ENCODE data around the gene IRF2BPL.

IRF2BPL gene

GRCh38 chr14:77043177-77043983 is 14.9 kb upstream of the IRF2BPL start:
- peak overlapping the region; percentile 45 to 68 (median 61) for H3K9ac ChIP-seq (ENCODE audit: low read length in 5 of 5)
- peaks cover 35 to 89% (median 83%) of the 10 kb centered on the region in 5 donors for H3K4me1 ChIP-seq (ENCODE audit: control insufficient read depth in 5 of 5, insufficient read depth in 5 of 5, low read length in 5 of 5)
- peak overlapping the region; percentile 95 for H3K27ac ChIP-seq (ENCODE audit: low read depth, low read length)
- peak overlapping the region in 4 of 5 donors; percentile 21 to 45 (median 36) for H3K4me3 ChIP-seq (ENCODE audit: low read depth in 1 of 5, low read length in 5 of 5)
- no peaks in the 10 kb centered on the region for H3K36me3 ChIP-seq (ENCODE audit: control insufficient read depth in 5 of 5, insufficient read depth in 5 of 5, low read length in 5 of 5)
- H3K27me3 ChIP-seq (ENCODE audit: control insufficient read depth in 5 of 5, insufficient read depth in 4 of 5, low read length in 5 of 5), result no peaks in the 10 kb centered on the region
- no peaks in the 10 kb centered on the region for H3K9me3 ChIP-seq (ENCODE audit: control insufficient read depth in 5 of 5, low read length in 5 of 5)

- Histone ChIP-seq H3K9me3 (ENCODE audit: control insufficient read depth in 5 of 5, low read length in 5 of 5) (no peaks in the 10 kb centered on the region), H3K4me1 (ENCODE audit: control insufficient read depth in 5 of 5, insufficient read depth in 5 of 5, low read length in 5 of 5) (peaks cover 40 to 99% (median 96%) of the 10 kb centered on the region in 5 donors), H3K36me3 (ENCODE audit: control insufficient read depth in 5 of 5, insufficient read depth in 5 of 5, low read length in 5 of 5) (no peaks in the 10 kb centered on the region), H3K9ac (ENCODE audit: low read length in 5 of 5) (peak overlapping the region; percentile 26 to 66 (median 38)), H3K4me3 (ENCODE audit: low read depth in 1 of 5, low read length in 5 of 5) (peak overlapping the region in 1 of 5 donors; percentile 9), H3K27ac (ENCODE audit: low read depth, low read length) (peak overlapping the region; percentile 95), H3K27me3 (ENCODE audit: control insufficient read depth in 5 of 5, insufficient read depth in 4 of 5, low read length in 5 of 5) (no peaks in the 10 kb centered on the region)
These were observed 13.5 kb upstream of the IRF2BPL start for GRCh38 chr14:77041881-77042545.

- no peaks in the 10 kb centered on the region for H3K9me3 ChIP-seq (ENCODE audit: control insufficient read depth in 5 of 5, low read length in 5 of 5)
- peak overlapping the region; percentile 95 for H3K27ac ChIP-seq (ENCODE audit: low read depth, low read length)
- H3K9ac ChIP-seq (ENCODE audit: low read length in 5 of 5), result peak overlapping the region in 4 of 5 donors; percentile 20 to 66 (median 37)
- no peaks in the 10 kb centered on the region for H3K36me3 ChIP-seq (ENCODE audit: control insufficient read depth in 5 of 5, insufficient read depth in 5 of 5, low read length in 5 of 5)
- H3K27me3 ChIP-seq (ENCODE audit: control insufficient read depth in 5 of 5, insufficient read depth in 4 of 5, low read length in 5 of 5), result no peaks in the 10 kb centered on the region
- H3K4me3 ChIP-seq (ENCODE audit: low read depth in 1 of 5, low read length in 5 of 5), result peak overlapping the region in 4 of 5 donors; percentile 32 to 62 (median 48)
- peaks cover 40 to 99% (median 96%) of the 10 kb centered on the region in 5 donors for H3K4me1 ChIP-seq (ENCODE audit: control insufficient read depth in 5 of 5, insufficient read depth in 5 of 5, low read length in 5 of 5)
These were observed 12.5 kb upstream of the IRF2BPL start for GRCh38 chr14:77040741-77041653.

GRCh38 chr14:77040059-77040740 is 11.7 kb upstream of the IRF2BPL start:
- peak overlapping the region; percentile 30 to 66 (median 60) for H3K9ac ChIP-seq (ENCODE audit: low read length in 5 of 5)
- H3K4me1 ChIP-seq (ENCODE audit: control insufficient read depth in 5 of 5, insufficient read depth in 5 of 5, low read length in 5 of 5), result peaks cover 35 to 92% (median 88%) of the 10 kb centered on the region in 5 donors
- H3K9me3 ChIP-seq (ENCODE audit: control insufficient read depth in 5 of 5, low read length in 5 of 5), result no peaks in the 10 kb centered on the region
- H3K27ac ChIP-seq (ENCODE audit: low read depth, low read length), result peak overlapping the region; percentile 95
- H3K4me3 ChIP-seq (ENCODE audit: low read depth in 1 of 5, low read length in 5 of 5), result peak overlapping the region; percentile 14 to 68 (median 44)
- H3K27me3 ChIP-seq (ENCODE audit: control insufficient read depth in 5 of 5, insufficient read depth in 4 of 5, low read length in 5 of 5), result no peaks in the 10 kb centered on the region
- no peaks in the 10 kb centered on the region for H3K36me3 ChIP-seq (ENCODE audit: control insufficient read depth in 5 of 5, insufficient read depth in 5 of 5, low read length in 5 of 5)

- Histone ChIP-seq H3K27ac (ENCODE audit: low read depth, low read length) (peak overlapping the region; percentile 95), H3K4me3 (ENCODE audit: low read depth in 1 of 5, low read length in 5 of 5) (peak overlapping the region; percentile 14 to 68 (median 41)), H3K27me3 (ENCODE audit: control insufficient read depth in 5 of 5, insufficient read depth in 4 of 5, low read length in 5 of 5) (no peaks in the 10 kb centered on the region), H3K4me1 (ENCODE audit: control insufficient read depth in 5 of 5, insufficient read depth in 5 of 5, low read length in 5 of 5) (peaks cover 33 to 88% (median 82%) of the 10 kb centered on the region in 5 donors), H3K9ac (ENCODE audit: low read length in 5 of 5) (peak overlapping the region; percentile 30 to 66 (median 60)), H3K36me3 (ENCODE audit: control insufficient read depth in 5 of 5, insufficient read depth in 5 of 5, low read length in 5 of 5) (no peaks in the 10 kb centered on the region), H3K9me3 (ENCODE audit: control insufficient read depth in 5 of 5, low read length in 5 of 5) (no peaks in the 10 kb centered on the region)
These were observed 11.0 kb upstream of the IRF2BPL start for GRCh38 chr14:77039285-77040058.

- Histone ChIP-seq H3K27ac (ENCODE audit: low read depth, low read length) (peak overlapping the region; percentile 95), H3K9me3 (ENCODE audit: control insufficient read depth in 5 of 5, low read length in 5 of 5) (no peaks in the 10 kb centered on the region), H3K36me3 (ENCODE audit: control insufficient read depth in 5 of 5, insufficient read depth in 5 of 5, low read length in 5 of 5) (no peaks in the 10 kb centered on the region), H3K9ac (ENCODE audit: low read length in 5 of 5) (peak overlapping the region in 1 of 5 donors; percentile 23), H3K27me3 (ENCODE audit: control insufficient read depth in 5 of 5, insufficient read depth in 4 of 5, low read length in 5 of 5) (no peaks in the 10 kb centered on the region), H3K4me1 (ENCODE audit: control insufficient read depth in 5 of 5, insufficient read depth in 5 of 5, low read length in 5 of 5) (peaks cover 26 to 86% (median 80%) of the 10 kb centered on the region in 5 donors), H3K4me3 (ENCODE audit: low read depth in 1 of 5, low read length in 5 of 5) (peak overlapping the region in 2 of 5 donors; percentile 26 to 28)
These were observed 9.5 kb upstream of the IRF2BPL start for GRCh38 chr14:77037938-77038568.

GRCh38 chr14:77037215-77037937 is 8.9 kb upstream of the IRF2BPL start:
- Histone ChIP-seq H3K27me3 (ENCODE audit: control insufficient read depth in 5 of 5, insufficient read depth in 4 of 5, low read length in 5 of 5) (no peaks in the 10 kb centered on the region), H3K27ac (ENCODE audit: low read depth, low read length) (peak overlapping the region; percentile 95), H3K36me3 (ENCODE audit: control insufficient read depth in 5 of 5, insufficient read depth in 5 of 5, low read length in 5 of 5) (no peaks in the 10 kb centered on the region), H3K4me3 (ENCODE audit: low read depth in 1 of 5, low read length in 5 of 5) (peak overlapping the region in 2 of 5 donors; percentile 26 to 28), H3K4me1 (ENCODE audit: control insufficient read depth in 5 of 5, insufficient read depth in 5 of 5, low read length in 5 of 5) (peaks cover 28 to 86% (median 81%) of the 10 kb centered on the region in 5 donors), H3K9ac (ENCODE audit: low read length in 5 of 5) (peak overlapping the region in 2 of 5 donors; percentile 12 to 19), H3K9me3 (ENCODE audit: control insufficient read depth in 5 of 5, low read length in 5 of 5) (no peaks in the 10 kb centered on the region)

- H3K27me3 ChIP-seq (ENCODE audit: control insufficient read depth in 5 of 5, insufficient read depth in 4 of 5, low read length in 5 of 5), result no peaks in the 10 kb centered on the region
- H3K4me1 ChIP-seq (ENCODE audit: control insufficient read depth in 5 of 5, insufficient read depth in 5 of 5, low read length in 5 of 5), result peaks cover 30 to 86% (median 82%) of the 10 kb centered on the region in 5 donors
- H3K9ac ChIP-seq (ENCODE audit: low read length in 5 of 5), result peak overlapping the region in 2 of 5 donors; percentile 12 to 19
- H3K27ac ChIP-seq (ENCODE audit: low read depth, low read length), result peak overlapping the region; percentile 95
- H3K36me3 ChIP-seq (ENCODE audit: control insufficient read depth in 5 of 5, insufficient read depth in 5 of 5, low read length in 5 of 5), result no peaks in the 10 kb centered on the region
- no peak overlapping the region for H3K4me3 ChIP-seq (ENCODE audit: low read depth in 1 of 5, low read length in 5 of 5)
- no peaks in the 10 kb centered on the region for H3K9me3 ChIP-seq (ENCODE audit: control insufficient read depth in 5 of 5, low read length in 5 of 5)
These were observed 8.1 kb upstream of the IRF2BPL start for GRCh38 chr14:77036484-77037214.
